ENCODE data around the gene EPB41L1.

Gene EPB41L1

DNA sequence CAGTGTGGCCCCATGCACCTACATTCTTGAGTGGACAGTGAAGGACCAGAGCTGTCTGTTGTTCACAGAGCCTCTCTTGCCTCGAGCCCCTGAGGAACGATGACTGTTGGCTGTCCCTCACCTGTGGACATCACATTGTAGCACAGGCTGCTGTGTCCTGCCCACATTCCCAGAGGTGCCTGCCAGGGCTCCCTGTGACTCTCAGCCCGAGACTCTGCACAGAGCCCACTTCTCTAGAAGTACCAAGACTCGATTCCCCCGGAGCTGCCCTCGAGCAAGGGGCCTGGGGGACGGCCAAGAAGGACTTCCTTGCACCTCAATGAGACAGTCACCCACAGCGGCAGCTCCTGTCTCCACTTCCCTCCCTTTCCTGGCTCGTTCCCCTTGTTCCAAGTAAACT, 123.0 kb downstream of the EPB41L1 start:
- no peak for DNase-seq (ENCODE audit: low read depth)
- no peak for TF ChIP-seq CTCF (IDR thresholded peaks at IDR 0.05; ENCODE audit: insufficient read depth, low read depth, low read length, missing control alignments)
- no peak overlapping the region for H3K4me3 ChIP-seq (ENCODE audit: low read depth, low read length)

- no peak for TF ChIP-seq CTCF (IDR thresholded peaks at IDR 0.05; ENCODE audit: insufficient read depth, low read depth, low read length, missing control alignments)
- H3K4me3 ChIP-seq (ENCODE audit: low read depth, low read length) = no peak overlapping the region
- no peak for DNase-seq (ENCODE audit: low read depth)
These were observed 124.8 kb downstream of the EPB41L1 start for GRCh38 chr20:36279362-36279761.

DNA sequence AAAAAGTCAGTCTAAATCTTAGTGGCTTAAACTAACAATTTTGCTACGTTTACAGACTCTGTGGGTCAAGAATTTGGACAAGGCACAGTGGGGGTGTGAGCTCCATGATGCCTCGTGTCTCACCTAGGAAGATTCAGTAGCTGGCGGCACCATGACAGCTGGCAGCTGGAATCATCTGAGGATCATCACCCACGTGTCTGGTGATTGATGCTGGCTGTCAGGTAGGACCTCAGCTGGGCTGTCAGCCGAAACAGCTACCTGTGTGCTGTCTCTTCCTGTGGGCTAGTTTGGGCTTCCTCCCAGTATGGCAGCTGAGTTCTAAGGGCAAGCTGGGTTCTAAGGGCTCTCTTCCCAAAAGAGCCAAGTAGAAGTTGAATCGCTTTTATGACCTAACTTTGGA, 125.2 kb downstream of the EPB41L1 start:
- TF ChIP-seq CTCF (IDR thresholded peaks at IDR 0.05; ENCODE audit: insufficient read depth, low read depth, low read length, missing control alignments) = no peak
- no peak overlapping the region for H3K4me3 ChIP-seq (ENCODE audit: low read depth, low read length)
- no peak for DNase-seq (ENCODE audit: low read depth)

DNA sequence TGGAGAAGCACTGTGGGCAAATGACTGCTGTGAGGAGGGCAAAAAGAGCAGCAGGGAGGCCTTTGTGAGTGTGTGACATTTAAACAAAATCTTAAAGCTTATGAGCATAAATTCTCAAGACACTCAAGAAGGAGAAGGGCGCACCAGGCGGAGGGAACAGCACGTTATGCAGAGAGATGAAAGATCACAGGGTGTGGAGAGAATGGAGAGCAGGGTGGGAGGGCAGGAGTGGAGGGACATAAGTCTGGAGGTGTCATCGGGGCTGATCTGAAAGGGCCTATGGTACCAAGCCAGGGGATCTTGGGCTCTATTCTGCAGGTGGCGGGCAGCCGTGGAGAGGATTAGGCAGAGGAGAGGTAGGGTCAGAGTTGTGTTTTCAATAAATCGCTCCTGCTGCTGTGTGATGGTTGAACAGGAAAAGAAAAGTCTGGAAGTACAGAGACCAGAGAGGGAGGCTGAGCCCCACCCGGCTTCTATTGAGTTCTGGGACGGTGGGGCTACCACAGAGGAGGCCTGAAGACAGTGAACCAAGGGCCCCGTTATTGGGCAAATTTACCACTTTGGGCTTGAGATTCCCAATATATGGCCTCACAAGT, 127.3 kb downstream of the EPB41L1 start:
- H3K4me3 ChIP-seq (ENCODE audit: low read depth, low read length) = no peak overlapping the region
- TF ChIP-seq CTCF (IDR thresholded peaks at IDR 0.05; ENCODE audit: insufficient read depth, low read depth, low read length, missing control alignments) = no peak
- DNase-seq (ENCODE audit: low read depth) = no peak
